Mucosa of rectum (tissue), 2 donors: ENCODE data around the gene FARP1.

Source experiments
- H3K27ac ChIP-seq, 2 donors: one replicate each; pipeline ENCODE4 v1.7.0; 2013; ENCODE audit warnings: inconsistent platforms in 2 of 2, low read depth in 2 of 2, low read length in 2 of 2
- H3K27me3 ChIP-seq, 2 donors: one replicate each; pipeline ENCODE4 v1.7.0; 2013; ENCODE audit warnings: low read length in 2 of 2; ENCODE audit not compliant: control insufficient read depth in 2 of 2, insufficient read depth in 2 of 2
- H3K36me3 ChIP-seq, 2 donors: one replicate each; pipeline ENCODE4 v1.7.0; 2013; ENCODE audit warnings: low read length in 2 of 2; ENCODE audit not compliant: control insufficient read depth in 2 of 2, insufficient read depth in 2 of 2
- H3K4me1 ChIP-seq, 2 donors: one replicate each; pipeline ENCODE4 v1.7.0; 2013; ENCODE audit warnings: low read length in 2 of 2, mild to moderate bottlenecking in 1 of 2; ENCODE audit not compliant: control insufficient read depth in 2 of 2, insufficient read depth in 2 of 2
- H3K4me3 ChIP-seq, 2 donors: one replicate each; pipeline ENCODE4 v1.7.0; 2013; ENCODE audit warnings: low read length in 2 of 2
- H3K9ac ChIP-seq, 2 donors: one replicate each; pipeline ENCODE4 v1.7.0; 2013; ENCODE audit warnings: low read length in 2 of 2, low read depth in 1 of 2, mild to moderate bottlenecking in 1 of 2
- H3K9me3 ChIP-seq, 2 donors: one replicate each; pipeline ENCODE4 v1.7.0; 2013; ENCODE audit warnings: low read length in 2 of 2; ENCODE audit not compliant: control insufficient read depth in 2 of 2
- donor health status: healthy.
- donor health status: Normal muscosa, but diverticular disease.

The FARP1 gene

GRCh38 chr13:98198683-98199082 is 55.8 kb downstream of the FARP1 start:
- no peaks in the 10 kb centered on the region for H3K27me3 ChIP-seq
- H3K4me1 ChIP-seq = peaks cover 3% of the 10 kb centered on the region in 2 donors
- H3K9me3 ChIP-seq = no peaks in the 10 kb centered on the region

GRCh38 chr13:98199480-98199879 is 56.6 kb downstream of the FARP1 start:
- Histone ChIP-seq H3K4me3 (no peak overlapping the region), H3K9ac (no peak overlapping the region), H3K9me3 (no peaks in the 10 kb centered on the region), H3K36me3 (no peaks in the 10 kb centered on the region), H3K27ac (no peak overlapping the region), H3K4me1 (peaks cover 3% of the 10 kb centered on the region in 2 donors), H3K27me3 (no peaks in the 10 kb centered on the region)

More at GRCh38 chr13:98198683-98199082, 55.8 kb downstream of the FARP1 start:
- Histone ChIP-seq H3K27ac (no peak overlapping the region), H3K4me3 (no peak overlapping the region), H3K9ac (no peak overlapping the region), H3K36me3 (no peaks in the 10 kb centered on the region)

GRCh38 chr13:98200211-98200878 is 57.5 kb downstream of the FARP1 start:
- no peaks in the 10 kb centered on the region for H3K27me3 ChIP-seq
- peaks cover 3% of the 10 kb centered on the region in 2 donors for H3K4me1 ChIP-seq
- no peak overlapping the region for H3K27ac ChIP-seq
- no peak overlapping the region for H3K9ac ChIP-seq
- H3K36me3 ChIP-seq = no peaks in the 10 kb centered on the region
- H3K4me3 ChIP-seq = no peak overlapping the region
- no peaks in the 10 kb centered on the region for H3K9me3 ChIP-seq

- Histone ChIP-seq H3K4me1 (peaks cover 3% of the 10 kb centered on the region in 2 donors), H3K27ac (no peak overlapping the region), H3K27me3 (no peaks in the 10 kb centered on the region), H3K9me3 (no peaks in the 10 kb centered on the region), H3K9ac (no peak overlapping the region), H3K4me3 (no peak overlapping the region), H3K36me3 (no peaks in the 10 kb centered on the region)
These were observed 58.3 kb downstream of the FARP1 start for GRCh38 chr13:98201189-98201588.

GRCh38 chr13:98201984-98202383 is 59.1 kb downstream of the FARP1 start:
- no peak overlapping the region for H3K9ac ChIP-seq
- H3K4me1 ChIP-seq = peaks cover 3% of the 10 kb centered on the region in 2 donors
- no peaks in the 10 kb centered on the region for H3K36me3 ChIP-seq
- no peaks in the 10 kb centered on the region for H3K27me3 ChIP-seq
- H3K4me3 ChIP-seq = no peak overlapping the region
- no peaks in the 10 kb centered on the region for H3K9me3 ChIP-seq
- H3K27ac ChIP-seq = no peak overlapping the region

GRCh38 chr13:98203646-98204326 is 60.9 kb downstream of the FARP1 start:
- no peak overlapping the region for H3K27ac ChIP-seq

GRCh38 chr13:98204546-98204945 is 61.7 kb downstream of the FARP1 start:
- no peaks in the 10 kb centered on the region for H3K36me3 ChIP-seq
- H3K4me3 ChIP-seq = no peak overlapping the region
- H3K9me3 ChIP-seq = no peaks in the 10 kb centered on the region
- no peaks in the 10 kb centered on the region for H3K27me3 ChIP-seq
- no peak overlapping the region for H3K27ac ChIP-seq
- peaks cover 3% of the 10 kb centered on the region in 2 donors for H3K4me1 ChIP-seq
- H3K9ac ChIP-seq = no peak overlapping the region

More at GRCh38 chr13:98203646-98204326, 60.9 kb downstream of the FARP1 start:
- Histone ChIP-seq H3K9me3 (no peaks in the 10 kb centered on the region), H3K4me3 (no peak overlapping the region), H3K4me1 (peaks cover 3% of the 10 kb centered on the region in 2 donors), H3K9ac (no peak overlapping the region), H3K36me3 (no peaks in the 10 kb centered on the region), H3K27me3 (no peaks in the 10 kb centered on the region)

GRCh38 chr13:98206946-98207345 is 64.1 kb downstream of the FARP1 start:
- Histone ChIP-seq H3K4me1 (peaks cover 2 to 3% of the 10 kb centered on the region in 2 donors), H3K27me3 (no peaks in the 10 kb centered on the region), H3K9me3 (no peaks in the 10 kb centered on the region), H3K36me3 (no peaks in the 10 kb centered on the region), H3K9ac (no peak overlapping the region), H3K27ac (peak overlapping the region in 1 of 2 donors; percentile 6), H3K4me3 (no peak overlapping the region)

- H3K4me3 ChIP-seq = no peak overlapping the region
- H3K36me3 ChIP-seq = no peaks in the 10 kb centered on the region
- H3K27me3 ChIP-seq = no peaks in the 10 kb centered on the region
- no peaks in the 10 kb centered on the region for H3K4me1 ChIP-seq
- no peak overlapping the region for H3K9ac ChIP-seq
- H3K27ac ChIP-seq = peak overlapping the region; percentile 6 to 9
- H3K9me3 ChIP-seq = no peaks in the 10 kb centered on the region
These were observed 64.5 kb downstream of the FARP1 start for GRCh38 chr13:98207416-98207815.

- Histone ChIP-seq H3K27me3 (no peaks in the 10 kb centered on the region), H3K4me1 (no peaks in the 10 kb centered on the region), H3K4me3 (no peak overlapping the region), H3K9me3 (no peaks in the 10 kb centered on the region), H3K9ac (no peak overlapping the region), H3K27ac (no peak overlapping the region), H3K36me3 (no peaks in the 10 kb centered on the region)
These were observed 65.7 kb downstream of the FARP1 start for GRCh38 chr13:98208606-98209005.
